Natural killer cell (primary cell): Measurements from ENCODE around the gene WSCD2. TPM values are rescaled to one million over a fixed set of nuclear protein-coding genes. Genes with fewer than 3 reads are reported as not detected.

Experiments
- ATAC-seq, 3 donors: fragments of 150-1000 bp in 2 of 3; fragments of 200-7000 bp in 1 of 3; cut with Tn5 transposase; 1 replicate in 1 of 3; 2 replicates in 2 of 3; pipeline ENCODE4 v1.10.0; 2021; ENCODE audit warnings: mild to moderate bottlenecking in 2 of 3, moderate library complexity in 2 of 3
- DNase-seq, 2 donors: peaks; one replicate each; pipeline versions ENCODE4 v3.0.0 to v3.0.0-alpha.2; 2013 to 2021; ENCODE audit warnings: mixed read lengths in 1 of 2
- H3K27ac ChIP-seq: one replicate; pipeline ENCODE4 v1.5.1; 2013; ENCODE audit warnings: mild to moderate bottlenecking, low read length
- H3K27me3 ChIP-seq: one replicate; pipeline ENCODE4 v1.6.1; 2013; ENCODE audit warnings: low read length; ENCODE audit not compliant: control insufficient read depth, insufficient read depth
- H3K36me3 ChIP-seq: one replicate; pipeline ENCODE4 v1.6.1; 2013; ENCODE audit warnings: low read length; ENCODE audit not compliant: control insufficient read depth, insufficient read depth
- H3K4me1 ChIP-seq: one replicate; pipeline ENCODE4 v1.6.1; 2013; ENCODE audit warnings: low read length; ENCODE audit not compliant: control insufficient read depth, insufficient read depth
- H3K4me3 ChIP-seq: one replicate; pipeline ENCODE4 v1.5.1; 2013; ENCODE audit warnings: low read length
- H3K9me3 ChIP-seq: one replicate; pipeline ENCODE4 v1.6.1; 2013; ENCODE audit warnings: low read length; ENCODE audit not compliant: control insufficient read depth, insufficient read depth
- H3K27ac Mint-ChIP-seq, 2 donors: one replicate each; pipeline ENCODE4 v1.8.0; 2022; ENCODE audit warnings: mild to moderate bottlenecking in 2 of 2, mixed read lengths in 2 of 2, moderate library complexity in 1 of 2
- H3K27me3 Mint-ChIP-seq, 2 donors: one replicate each; pipeline ENCODE4 v1.8.0; 2022; ENCODE audit warnings: low read depth in 2 of 2, mixed read lengths in 2 of 2
- H3K36me3 Mint-ChIP-seq: one replicate; pipeline ENCODE4 v1.8.0; 2022; ENCODE audit warnings: mixed read lengths
- H3K4me1 Mint-ChIP-seq, 2 donors: one replicate each; pipeline ENCODE4 v1.8.0; 2022; ENCODE audit warnings: mixed read lengths in 2 of 2
- H3K4me3 Mint-ChIP-seq: one replicate; pipeline ENCODE4 v1.8.0; 2022; ENCODE audit warnings: mild to moderate bottlenecking, moderate library complexity, mixed read lengths
- H3K9me3 Mint-ChIP-seq, 2 donors: one replicate each; pipeline ENCODE4 v1.8.0; 2022; ENCODE audit warnings: mixed read lengths in 2 of 2
- CTCF ChIP-seq: fragments of 200-600 bp; IDR thresholded peaks from one replicate; pipeline ENCODE4 v1.8.0; 2022; ENCODE audit warnings: antibody characterized with exemption
- WGBS: methylation state at CpG from one replicate; pipeline ENCODE4 v1.1.7; 2013; ENCODE audit warnings: missing lambda C conversion rate; ENCODE audit not compliant: insufficient coverage; 5-methylcytosine and 5-hydroxymethylcytosine counted together
- intact Hi-C: fragments of 100-400 bp; cut with micrococcal nuclease; formaldehyde crosslinking; loops from one replicate; pipeline ENCODE4 v1.14.2; 2022
- total RNA-seq, 4 donors: library from RNA; stranded (reverse); fragments of 120-200 nt in 1 of 4; gene quantifications; one replicate each; pipeline versions ENCODE4 v1.2.3 to v1.2.4, GENCODE V29; 2013 to 2022

WSCD2 gene
- total RNA-seq, 3 donors from 2014 or later (not counting 1 experiment from before 2014, with no cell fraction given): 0.32 to 0.78 TPM; not detected in 1

DNA sequence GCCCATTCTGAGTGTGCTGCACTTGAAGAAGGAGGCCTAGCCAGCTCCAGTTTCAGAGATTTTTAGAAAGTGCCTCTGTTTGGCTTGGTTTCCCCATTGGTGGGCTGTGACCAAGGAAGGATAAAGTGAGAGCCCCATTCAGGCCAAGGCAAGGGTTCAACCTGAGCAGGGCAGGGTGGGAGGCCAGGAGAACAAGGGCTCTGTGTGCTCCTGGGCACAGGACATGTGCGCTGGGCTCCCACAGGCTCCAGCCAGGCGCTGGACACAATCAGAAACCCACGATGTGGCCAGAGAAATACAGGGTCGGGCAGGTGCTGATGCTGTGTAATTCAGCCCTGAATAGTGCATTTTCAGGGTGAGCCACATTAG is 23.1 kb downstream of the WSCD2 start:
- no peaks in the 10 kb centered on the region for H3K27me3 ChIP-seq
- WGBS: 87% methylated on average over 4 of the region's 4 CpGs
- H3K27ac ChIP-seq: no peak overlapping the region
- Mint-ChIP-seq H3K36me3 (no peaks in the 10 kb centered on the region), H3K4me1 (no peaks in the 10 kb centered on the region), H3K27me3 (peaks cover 24 to 30% of the 10 kb centered on the region in 2 donors), H3K9me3 (no peaks in the 10 kb centered on the region), H3K27ac (no peak overlapping the region), H3K4me3 (no peak overlapping the region)
- intact Hi-C loops: no loop called here
- H3K36me3 ChIP-seq: no peaks in the 10 kb centered on the region
- ATAC-seq (no peak), DNase-seq (no peak)
- no peak for TF ChIP-seq CTCF
- no peak overlapping the region for H3K4me3 ChIP-seq
- no peaks in the 10 kb centered on the region for H3K4me1 ChIP-seq
- H3K9me3 ChIP-seq: no peaks in the 10 kb centered on the region

- no peak for TF ChIP-seq CTCF
- Histone ChIP-seq H3K4me1 (no peaks in the 10 kb centered on the region), H3K27me3 (no peaks in the 10 kb centered on the region), H3K36me3 (no peaks in the 10 kb centered on the region), H3K27ac (no peak overlapping the region), H3K9me3 (no peaks in the 10 kb centered on the region), H3K4me3 (no peak overlapping the region)
- intact Hi-C loops: no loop called here
- ATAC-seq (no peak), DNase-seq (no peak)
- Mint-ChIP-seq H3K4me3 (no peak overlapping the region), H3K27me3 (peaks cover 23 to 45% of the 10 kb centered on the region in 2 donors), H3K9me3 (no peaks in the 10 kb centered on the region), H3K36me3 (no peaks in the 10 kb centered on the region), H3K4me1 (no peaks in the 10 kb centered on the region), H3K27ac (no peak overlapping the region)
- 66% methylated on average over 5 of the region's 5 CpGs for WGBS
Measured at GRCh38 chr12:108156717-108157116, 27.6 kb downstream of the WSCD2 start.

DNA sequence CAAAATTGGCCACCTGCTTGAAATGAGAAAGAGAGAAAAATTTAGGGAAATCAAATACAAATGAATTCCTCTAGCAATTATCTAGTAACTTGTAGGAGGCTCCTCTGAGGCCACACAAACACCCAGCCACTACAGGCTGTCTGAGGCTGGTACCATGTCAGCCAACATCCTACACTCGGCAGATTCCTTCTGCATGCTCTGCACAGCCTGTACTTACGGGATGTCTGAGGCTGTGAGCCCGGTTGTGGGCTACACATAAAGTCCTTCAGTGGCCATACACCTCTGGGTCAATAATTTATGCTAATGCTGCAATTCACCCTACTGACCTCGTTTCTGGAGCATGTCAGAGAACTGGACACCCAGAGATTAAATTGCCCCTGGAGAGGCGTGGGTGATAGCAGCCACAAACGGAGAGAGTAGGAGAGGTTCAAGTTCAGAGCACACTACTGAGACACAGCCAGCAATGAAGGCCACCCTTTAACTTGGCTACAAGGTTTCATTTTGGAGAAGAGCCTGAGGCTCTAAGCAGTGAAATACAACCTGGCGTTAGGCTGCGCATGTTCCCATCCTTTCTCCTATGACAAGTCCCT is 28.9 kb downstream of the WSCD2 start:
- Histone ChIP-seq H3K36me3 (no peaks in the 10 kb centered on the region), H3K27me3 (no peaks in the 10 kb centered on the region), H3K9me3 (no peaks in the 10 kb centered on the region), H3K4me1 (no peaks in the 10 kb centered on the region), H3K27ac (no peak overlapping the region), H3K4me3 (no peak overlapping the region)
- H3K9me3 Mint-ChIP-seq: no peaks in the 10 kb centered on the region
- H3K4me3 Mint-ChIP-seq: no peak overlapping the region
- H3K27me3 Mint-ChIP-seq: peaks cover 20 to 45% of the 10 kb centered on the region in 2 donors
- intact Hi-C loops: no loop called here
- DNase-seq (no peak), ATAC-seq (no peak)
- 77% methylated on average over 8 of the region's 8 CpGs for WGBS
- no peaks in the 10 kb centered on the region for H3K4me1 Mint-ChIP-seq
- H3K36me3 Mint-ChIP-seq: no peaks in the 10 kb centered on the region
- H3K27ac Mint-ChIP-seq: no peak overlapping the region
- no peak for TF ChIP-seq CTCF

DNA sequence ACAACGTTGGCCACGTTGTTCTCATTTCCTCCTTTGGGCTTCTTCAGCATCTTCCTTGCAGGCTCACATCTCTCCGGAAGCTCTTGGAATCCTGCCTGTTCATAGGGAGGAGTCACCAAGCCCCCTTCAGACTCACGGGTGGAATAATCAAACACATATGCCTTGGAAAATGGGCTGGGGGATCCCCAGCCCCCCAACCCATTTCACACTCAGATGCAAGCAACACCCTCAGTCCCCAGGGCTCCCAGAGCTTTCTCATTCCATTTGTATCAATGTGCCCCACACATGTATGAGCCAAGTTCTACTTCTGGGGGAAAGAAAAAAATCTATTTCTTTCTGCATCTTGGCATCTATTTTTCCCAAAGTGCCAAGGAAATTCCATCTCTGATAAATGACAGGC is 33.1 kb downstream of the WSCD2 start:
- Mint-ChIP-seq H3K27me3 (peaks cover 17 to 34% of the 10 kb centered on the region in 2 donors), H3K4me1 (no peaks in the 10 kb centered on the region), H3K27ac (no peak overlapping the region), H3K36me3 (no peaks in the 10 kb centered on the region), H3K9me3 (no peaks in the 10 kb centered on the region), H3K4me3 (no peak overlapping the region)
- 70% methylated on average over 4 of the region's 4 CpGs for WGBS
- ATAC-seq (no peak), DNase-seq (no peak)
- no peak overlapping the region for H3K4me3 ChIP-seq
- no peaks in the 10 kb centered on the region for H3K36me3 ChIP-seq
- no peaks in the 10 kb centered on the region for H3K4me1 ChIP-seq
- no peaks in the 10 kb centered on the region for H3K9me3 ChIP-seq
- H3K27ac ChIP-seq: no peak overlapping the region
- no peak for TF ChIP-seq CTCF
- intact Hi-C loops: no loop called here
- no peaks in the 10 kb centered on the region for H3K27me3 ChIP-seq
